ENCODE measurements around the gene ASTN2.

ASTN2 gene

GRCh38 chr9:116420993-116421538 is 993.8 kb downstream of the ASTN2 start:
- in situ Hi-C loops (cut with MboI; ENCODE audit: low sequenced_read_pairs), result no loop called here

- in situ Hi-C loops (cut with MboI; ENCODE audit: low sequenced_read_pairs), result no loop called here
Measured at GRCh38 chr9:116419181-116419580, 995.7 kb downstream of the ASTN2 start.

- in situ Hi-C loops (cut with MboI; ENCODE audit: low sequenced_read_pairs), result no loop called here
Measured at GRCh38 chr9:116417464-116417863, 997.4 kb downstream of the ASTN2 start.

GRCh38 chr9:116416421-116416820 is 998.4 kb downstream of the ASTN2 start:
- in situ Hi-C loops (cut with MboI; ENCODE audit: low sequenced_read_pairs), result no loop called here

- in situ Hi-C loops (cut with MboI; ENCODE audit: low sequenced_read_pairs), result no loop called here
Measured at GRCh38 chr9:116414374-116414773, 1000.5 kb downstream of the ASTN2 start.

GRCh38 chr9:116411506-116411905 is 1003.4 kb downstream of the ASTN2 start:
- in situ Hi-C loops (cut with MboI; ENCODE audit: low sequenced_read_pairs), result no loop called here

- in situ Hi-C loops (cut with MboI; ENCODE audit: low sequenced_read_pairs), result no loop called here
Measured at GRCh38 chr9:116409638-116410037, 1005.2 kb downstream of the ASTN2 start.

- in situ Hi-C loops (cut with MboI; ENCODE audit: low sequenced_read_pairs), result no loop called here
Measured at GRCh38 chr9:116409129-116409528, 1005.7 kb downstream of the ASTN2 start.

GRCh38 chr9:116406469-116406868 is 1008.4 kb downstream of the ASTN2 start:
- in situ Hi-C loops (cut with MboI; ENCODE audit: low sequenced_read_pairs), result no loop called here

- in situ Hi-C loops (cut with MboI; ENCODE audit: low sequenced_read_pairs), result no loop called here
Measured at GRCh38 chr9:116405321-116405720, 1009.5 kb downstream of the ASTN2 start.

- in situ Hi-C loops (cut with MboI; ENCODE audit: low sequenced_read_pairs), result no loop called here
Measured at GRCh38 chr9:116404228-116404627, 1010.6 kb downstream of the ASTN2 start.

- in situ Hi-C loops (cut with MboI; ENCODE audit: low sequenced_read_pairs), result no loop called here
Measured at GRCh38 chr9:116403171-116403570, 1011.7 kb downstream of the ASTN2 start.

- in situ Hi-C loops (cut with MboI; ENCODE audit: low sequenced_read_pairs), result loop anchor here (25.0 kb wide), 2 partner anchors 92 to 108 kb away; no protein-coding TSS in a partner anchor
Measured at GRCh38 chr9:116395699-116396037, 1019.2 kb downstream of the ASTN2 start.

- in situ Hi-C loops (cut with MboI; ENCODE audit: low sequenced_read_pairs), result loop anchor here (25.0 kb wide), 2 partner anchors 92 to 108 kb away; no protein-coding TSS in a partner anchor
Measured at GRCh38 chr9:116394894-116395698, 1019.8 kb downstream of the ASTN2 start.

GRCh38 chr9:116394070-116394469 is 1020.8 kb downstream of the ASTN2 start:
- in situ Hi-C loops (cut with MboI; ENCODE audit: low sequenced_read_pairs), result loop anchor here (25.0 kb wide), 2 partner anchors 93 to 107 kb away; no protein-coding TSS in a partner anchor

GRCh38 chr9:116393198-116393597 is 1021.7 kb downstream of the ASTN2 start:
- in situ Hi-C loops (cut with MboI; ENCODE audit: low sequenced_read_pairs), result loop anchor here (25.0 kb wide), 2 partner anchors 94 to 106 kb away; no protein-coding TSS in a partner anchor

GRCh38 chr9:116391306-116391900 is 1023.5 kb downstream of the ASTN2 start:
- in situ Hi-C loops (cut with MboI; ENCODE audit: low sequenced_read_pairs), result loop anchor here (25.0 kb wide), 2 partner anchors 96 to 104 kb away; no protein-coding TSS in a partner anchor

GRCh38 chr9:116390303-116391228 is 1024.3 kb downstream of the ASTN2 start:
- in situ Hi-C loops (cut with MboI; ENCODE audit: low sequenced_read_pairs), result loop anchor here (25.0 kb wide), 2 partner anchors 97 to 103 kb away; no protein-coding TSS in a partner anchor

- in situ Hi-C loops (cut with MboI; ENCODE audit: low sequenced_read_pairs), result loop anchor here (25.0 kb wide), 2 partner anchors 98 to 102 kb away; no protein-coding TSS in a partner anchor
Measured at GRCh38 chr9:116389541-116390302, 1025.1 kb downstream of the ASTN2 start.
